ENCODE results near the gene AMBRA1.

Gene AMBRA1

DNA sequence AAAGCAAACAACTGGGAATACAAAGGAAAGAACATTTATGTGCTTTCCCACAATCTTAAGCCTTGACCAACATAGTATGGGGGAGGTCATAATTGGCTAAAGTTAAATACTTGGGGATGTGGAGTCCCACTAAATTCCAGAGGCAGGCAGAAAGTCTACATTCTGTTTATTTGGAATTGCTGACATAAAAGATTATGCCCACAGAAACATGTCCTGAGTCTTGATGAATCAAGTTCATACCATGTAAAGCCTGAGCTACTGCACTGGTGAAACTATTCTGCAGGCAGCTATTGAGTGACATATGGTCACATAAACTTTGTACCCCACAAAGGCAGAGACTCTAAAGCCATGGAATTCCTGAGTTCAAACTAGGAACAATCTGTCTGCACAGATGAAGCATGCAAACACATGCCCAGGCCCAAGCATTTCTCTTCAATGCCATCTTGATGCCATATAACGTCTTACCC, 132.3 kb downstream of the AMBRA1 start:
- no peak for DNase-seq

- DNase-seq: no peak
Measured at GRCh38 chr11:46458491-46458890, 135.3 kb downstream of the AMBRA1 start.

DNA sequence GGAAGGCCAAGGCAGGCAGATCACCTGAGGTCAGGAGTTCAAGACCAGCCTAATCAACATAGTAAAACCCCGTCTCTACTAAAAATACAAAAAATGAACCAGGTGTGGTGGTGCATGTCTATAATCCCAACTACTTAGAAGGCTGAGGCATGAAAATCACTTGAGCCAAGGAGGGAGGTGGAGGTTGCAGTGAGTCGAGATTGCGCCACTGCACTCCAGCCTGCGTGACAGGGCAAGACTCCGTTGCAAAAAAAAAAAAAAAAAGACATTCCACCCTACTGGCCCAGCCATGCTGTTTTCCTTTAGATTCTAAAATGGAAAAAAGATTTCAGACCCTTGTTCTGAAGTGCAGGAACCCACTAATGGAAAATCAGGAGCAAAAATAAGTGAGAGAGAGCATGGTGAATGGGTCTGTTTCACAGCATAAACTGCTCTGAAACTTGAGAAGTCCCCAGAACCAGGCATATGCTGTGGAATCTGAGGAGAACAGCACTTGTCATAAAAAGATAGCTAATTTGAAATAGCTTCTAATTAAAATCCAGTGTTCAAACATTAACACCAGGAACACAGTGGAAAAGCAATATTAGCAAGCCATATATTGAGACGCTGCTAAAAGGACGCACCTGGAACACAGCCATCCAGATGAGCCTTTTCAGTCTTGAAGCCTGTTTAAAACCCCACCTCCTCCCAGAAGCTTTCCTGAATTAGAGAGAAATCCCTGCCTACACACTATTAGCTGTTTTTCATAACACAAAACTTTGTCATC, 136.0 kb downstream of the AMBRA1 start:
- DNase-seq: no peak

- DNase-seq: no peak
Measured at GRCh38 chr11:46457021-46457420, 136.8 kb downstream of the AMBRA1 start.

GRCh38 chr11:46456269-46457001, 137.4 kb downstream of the AMBRA1 start:
- no peak for DNase-seq

GRCh38 chr11:46455834-46456233, 138.0 kb downstream of the AMBRA1 start:
- no peak for DNase-seq

GRCh38 chr11:46452918-46453517, 140.8 kb downstream of the AMBRA1 start:
- DNase-seq: no peak

DNA sequence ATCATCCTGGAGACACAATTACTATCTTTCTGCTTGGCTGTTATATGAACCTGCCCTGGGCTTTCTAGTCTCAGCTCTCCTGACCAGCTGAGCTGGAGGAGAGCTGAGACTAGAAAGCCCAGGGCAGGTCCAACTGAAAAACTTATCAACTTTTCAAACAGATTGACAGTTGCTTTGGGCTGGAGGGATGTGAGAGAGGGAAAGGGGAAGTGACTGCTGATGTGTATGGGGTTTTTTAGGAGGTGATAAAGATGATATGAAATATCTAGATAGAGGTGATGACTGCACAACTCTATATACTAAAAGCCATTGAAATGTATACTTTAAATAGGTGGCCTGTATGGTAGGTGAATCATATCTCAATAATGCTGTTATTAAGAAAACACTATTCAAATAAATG, 142.1 kb downstream of the AMBRA1 start:
- no peak for DNase-seq

DNA sequence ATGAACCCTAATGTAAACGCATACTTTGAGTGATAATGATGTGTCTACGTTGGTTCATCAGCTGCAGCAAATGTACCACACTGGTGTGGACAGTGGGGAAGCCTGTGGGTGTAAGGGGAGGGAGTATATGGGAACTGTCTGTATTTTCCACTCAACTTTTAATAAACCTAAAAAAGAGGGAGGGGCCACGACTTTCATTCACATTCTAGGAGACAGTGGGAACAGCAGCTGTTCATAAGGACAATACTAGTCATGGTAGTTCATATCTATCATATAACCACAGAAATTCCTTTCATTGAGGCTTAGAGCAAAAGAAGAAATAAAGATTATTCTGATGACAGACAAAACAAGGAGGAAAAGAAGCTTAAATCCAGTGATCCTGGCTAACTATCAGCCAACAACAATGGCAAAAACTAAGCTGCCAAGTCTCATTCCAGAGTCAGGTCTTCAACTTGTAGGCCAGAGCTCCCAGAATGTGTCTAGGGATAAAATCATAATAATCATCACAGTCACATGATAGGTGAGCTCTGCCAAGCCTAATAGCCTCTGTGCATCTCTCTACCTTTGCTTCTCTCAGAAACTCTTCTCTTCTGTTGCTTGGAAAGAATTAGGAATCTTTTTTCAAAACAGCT, 142.9 kb downstream of the AMBRA1 start:
- no peak for DNase-seq

GRCh38 chr11:46447544-46447943, 146.3 kb downstream of the AMBRA1 start:
- DNase-seq: no peak

DNA sequence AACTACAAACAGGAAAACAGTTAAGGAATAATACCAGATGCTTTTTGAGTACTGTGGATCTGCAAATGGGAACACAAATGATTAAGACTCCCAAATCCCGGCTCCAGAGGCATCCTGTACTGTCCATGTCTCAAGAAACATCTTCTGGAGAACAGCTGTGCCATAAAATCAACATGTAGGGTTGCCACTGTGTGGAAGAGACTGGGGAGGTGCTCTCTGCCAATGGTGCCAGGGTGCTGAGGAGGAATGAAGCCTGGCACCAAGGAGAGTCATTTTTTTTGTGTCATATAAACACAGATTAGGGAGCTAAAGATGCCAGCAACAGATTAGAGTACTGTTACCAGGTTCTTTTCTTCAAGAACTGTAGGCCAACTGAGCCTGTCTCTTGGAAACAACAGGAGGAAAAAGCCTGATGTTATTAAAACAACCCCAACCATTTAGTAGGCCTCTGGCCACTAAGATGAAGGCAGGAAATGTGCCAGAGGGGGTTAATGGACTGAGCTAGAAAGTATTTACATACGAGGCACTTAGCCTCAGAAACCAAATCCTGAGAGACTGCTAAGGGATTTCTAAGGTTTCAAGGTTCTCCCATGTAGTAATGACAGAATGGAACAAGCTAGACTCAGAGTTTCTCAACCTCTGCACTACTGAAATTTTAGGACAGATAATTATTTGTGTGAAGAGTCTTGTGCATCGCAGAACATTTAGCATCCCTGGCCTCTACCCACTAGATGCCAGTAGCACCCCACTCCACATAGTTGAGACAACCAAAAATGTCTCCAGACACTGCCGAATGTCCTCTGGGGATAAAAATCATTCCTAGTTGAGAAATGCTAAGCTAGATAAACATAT, 147.7 kb downstream of the AMBRA1 start:
- DNase-seq: no peak

- DNase-seq: no peak
Measured at GRCh38 chr11:46445192-46445919, 148.5 kb downstream of the AMBRA1 start.

DNA sequence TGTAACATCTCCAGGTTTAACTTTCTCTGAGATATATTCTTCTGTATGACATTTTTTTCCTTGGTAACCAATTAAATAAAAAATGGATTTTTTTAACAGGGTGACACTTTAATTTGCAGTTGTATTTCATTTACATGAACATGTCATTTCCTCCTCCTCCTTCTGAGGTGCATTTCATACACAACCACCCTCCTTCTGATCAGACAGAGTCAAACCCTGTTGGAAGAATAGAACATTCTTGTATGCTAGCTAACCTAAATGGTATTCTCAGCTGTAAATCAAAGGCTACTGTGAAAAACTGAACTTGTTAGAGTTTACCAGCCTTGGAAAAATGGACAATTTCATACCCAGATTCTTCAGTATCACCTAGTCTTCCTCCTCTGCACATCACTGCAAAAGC, 149.5 kb downstream of the AMBRA1 start:
- DNase-seq: no peak

DNA sequence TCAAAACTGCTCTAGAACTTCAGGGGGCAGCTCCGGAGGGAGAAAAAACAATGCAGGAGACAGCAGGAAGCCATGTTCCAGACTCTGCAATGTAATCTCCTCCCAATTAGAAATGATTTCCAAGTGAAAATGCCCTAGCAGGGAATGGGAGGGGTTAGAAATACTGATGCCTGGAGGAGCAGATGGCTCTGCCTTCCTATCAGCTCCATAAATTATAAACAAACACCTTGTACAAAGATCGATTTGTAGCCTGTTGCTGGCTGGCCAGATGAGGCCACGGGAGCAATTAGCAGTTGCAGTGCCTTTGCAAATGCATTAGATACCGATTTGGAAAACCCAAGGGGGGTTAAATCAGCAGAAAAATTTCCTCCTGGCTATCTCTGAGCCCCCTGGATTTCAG, 155.6 kb downstream of the AMBRA1 start:
- DNase-seq: no peak

GRCh38 chr11:46437122-46437689, 156.6 kb downstream of the AMBRA1 start:
- DNase-seq: no peak

- no peak for DNase-seq
Measured at GRCh38 chr11:46436113-46436512, 157.7 kb downstream of the AMBRA1 start.

DNA sequence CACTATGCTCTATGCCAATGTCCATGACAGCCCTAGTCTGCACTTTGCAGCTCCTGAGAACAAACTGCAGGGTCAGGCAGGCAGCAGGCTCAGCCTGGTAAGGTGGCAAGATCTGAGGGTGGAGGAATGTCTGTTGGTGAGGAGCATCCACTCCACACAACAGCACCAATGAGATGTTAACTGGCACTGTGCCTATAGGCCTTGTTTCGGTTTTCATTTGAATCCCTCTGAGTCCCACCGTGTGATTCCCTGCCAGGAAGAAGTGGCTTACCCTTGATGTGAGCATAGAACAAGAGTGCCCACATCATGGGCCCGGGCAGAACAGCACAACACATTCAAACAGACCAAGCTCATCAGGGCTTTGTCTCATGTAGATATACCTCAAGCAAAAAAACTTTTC, 158.1 kb downstream of the AMBRA1 start:
- DNase-seq: no peak

DNA sequence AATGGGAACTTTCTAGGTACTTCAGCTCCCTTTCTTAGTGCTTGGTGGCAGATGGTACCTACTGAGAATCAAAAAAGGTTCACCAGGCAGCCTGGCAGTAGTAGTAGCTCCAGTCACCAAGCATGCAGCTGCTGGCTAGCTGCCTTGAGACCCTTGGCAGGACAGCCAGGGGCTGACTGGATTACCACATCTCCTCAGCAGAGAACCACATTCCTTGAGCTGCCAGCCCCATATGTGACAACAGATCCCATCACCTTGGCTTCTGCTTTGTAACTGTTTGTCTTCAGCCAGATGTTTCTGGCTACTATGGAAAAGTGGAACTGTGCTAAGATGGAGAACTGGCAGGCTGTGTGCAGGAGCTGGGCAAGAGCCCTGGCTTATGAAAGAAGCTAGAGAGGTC, 162.6 kb downstream of the AMBRA1 start:
- DNase-seq: no peak

DNA sequence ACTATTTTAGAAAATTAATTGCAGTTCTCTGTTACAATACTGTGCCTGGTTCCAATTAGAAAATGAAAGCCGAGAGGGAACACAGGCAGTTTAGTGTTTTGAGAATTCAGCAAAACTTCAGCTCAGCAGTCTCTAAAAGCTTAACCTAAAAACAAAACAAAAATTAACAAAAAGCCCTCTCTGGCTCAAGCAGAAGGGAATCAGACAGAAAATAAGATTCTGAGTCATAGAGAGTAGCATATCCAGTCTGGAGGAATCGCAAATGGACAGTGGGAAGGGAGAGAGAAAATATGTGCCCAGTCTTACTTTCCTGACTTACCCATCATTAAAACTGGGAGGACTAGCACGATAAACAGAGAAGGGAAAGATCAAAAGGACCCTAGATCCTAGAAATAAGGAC, 164.1 kb downstream of the AMBRA1 start:
- DNase-seq: no peak

GRCh38 chr11:46427364-46427763, 166.5 kb downstream of the AMBRA1 start:
- no peak for DNase-seq

DNA sequence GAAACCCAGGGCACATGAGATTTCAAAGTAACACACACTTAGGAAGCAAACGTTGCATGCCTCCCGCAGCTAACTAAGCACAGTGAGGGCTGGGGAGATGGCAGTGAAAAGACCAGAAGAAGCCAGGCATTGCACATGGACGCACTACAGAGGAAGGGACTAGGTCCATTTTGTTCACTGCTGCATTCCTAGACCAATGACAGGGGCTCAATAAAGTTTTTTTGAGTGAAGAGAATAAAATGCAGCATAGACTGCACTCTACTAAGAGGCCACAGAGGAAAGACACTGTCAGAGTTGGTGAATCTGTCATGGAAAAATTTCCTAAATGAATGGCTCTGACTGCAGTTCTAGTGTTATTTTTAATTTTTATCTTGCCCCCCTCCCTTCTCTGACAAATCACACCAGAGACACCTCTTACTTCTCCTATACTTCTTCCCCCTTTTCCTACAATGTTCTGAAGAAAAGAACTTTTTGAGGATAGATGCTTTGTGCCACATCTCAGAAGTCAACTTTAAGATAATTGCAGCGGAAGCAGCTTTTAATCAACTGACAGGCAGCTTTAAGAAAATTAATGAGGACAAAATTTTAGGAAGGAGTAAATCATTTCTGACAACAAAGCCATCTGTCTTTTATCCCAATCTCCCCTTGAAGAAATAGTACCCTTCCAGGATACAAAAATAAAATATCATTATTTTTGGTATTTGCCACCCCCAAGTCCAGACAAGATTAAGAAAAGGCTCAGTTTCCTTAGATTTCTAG, 167.4 kb downstream of the AMBRA1 start:
- no peak for DNase-seq
